NCI-H1417 (cell line): Measurements from ENCODE around the gene TBC1D9.
"Not testable (repeated sequence)": the region's sequence is repeated elsewhere in the genome, so short reads cannot be mapped to it uniquely, and the experiment has no call there.

ENCODE experiments used
- DNase-seq, 3 experiments: peaks; one replicate each; lab custom pipeline; 2025; lab: John Stamatoyannopoulos, UW

Gene TBC1D9

GRCh38 chr4:140753329-140753728 lies 2.9 kb downstream of the TBC1D9 start:
- no peak for DNase-seq

GRCh38 chr4:140752291-140753068 lies 3.7 kb downstream of the TBC1D9 start:
- no peak for DNase-seq

- DNase-seq: no peak
Observed at GRCh38 chr4:140750470-140750869, 5.7 kb downstream of the TBC1D9 start.

GRCh38 chr4:140748171-140748570 lies 8.0 kb downstream of the TBC1D9 start:
- DNase-seq: no peak

- not testable (repeated sequence) for DNase-seq
Observed at GRCh38 chr4:140746546-140746945, 9.6 kb downstream of the TBC1D9 start.

GRCh38 chr4:140744421-140744820 lies 11.8 kb downstream of the TBC1D9 start:
- DNase-seq: no peak

GRCh38 chr4:140743194-140743931 lies 12.8 kb downstream of the TBC1D9 start:
- peak in 2 of 3 experiments; percentile 18 to 50 for DNase-seq

- no peak for DNase-seq
Observed at GRCh38 chr4:140742838-140743193, 13.4 kb downstream of the TBC1D9 start.

- no peak for DNase-seq
Observed at GRCh38 chr4:140740906-140741670, 15.1 kb downstream of the TBC1D9 start.

GRCh38 chr4:140740422-140740821 lies 15.8 kb downstream of the TBC1D9 start:
- DNase-seq: no peak

GRCh38 chr4:140739971-140740370 lies 16.2 kb downstream of the TBC1D9 start:
- DNase-seq: no peak

GRCh38 chr4:140738139-140738538 lies 18.0 kb downstream of the TBC1D9 start:
- DNase-seq: no peak

- no peak for DNase-seq
Observed at GRCh38 chr4:140736669-140737343, 19.4 kb downstream of the TBC1D9 start.

GRCh38 chr4:140735779-140736391 lies 20.3 kb downstream of the TBC1D9 start:
- DNase-seq: no peak

- no peak for DNase-seq
Observed at GRCh38 chr4:140735317-140735716, 20.9 kb downstream of the TBC1D9 start.

- no peak for DNase-seq
Observed at GRCh38 chr4:140732780-140733179, 23.4 kb downstream of the TBC1D9 start.

- no peak for DNase-seq
Observed at GRCh38 chr4:140729344-140730049, 26.7 kb downstream of the TBC1D9 start.

- DNase-seq: peak in 1 of 3 experiments; percentile 40
Observed at GRCh38 chr4:140726776-140727500, 29.2 kb downstream of the TBC1D9 start.

- no peak for DNase-seq
Observed at GRCh38 chr4:140725556-140725955, 30.6 kb downstream of the TBC1D9 start.

GRCh38 chr4:140724760-140725159 lies 31.4 kb downstream of the TBC1D9 start:
- no peak for DNase-seq
